ENCODE measurements around the gene PRRC2A. TPM values are rescaled to one million over a fixed set of nuclear protein-coding genes. Genes with fewer than 3 reads are reported as not detected.
"Not testable (repeated sequence)": the region's sequence is repeated elsewhere in the genome, so short reads cannot be mapped to it uniquely, and the experiment has no call there.

The PRRC2A gene
- total and polyA plus RNA-seq, 2 donors = 53.7 to 115 TPM

DNA sequence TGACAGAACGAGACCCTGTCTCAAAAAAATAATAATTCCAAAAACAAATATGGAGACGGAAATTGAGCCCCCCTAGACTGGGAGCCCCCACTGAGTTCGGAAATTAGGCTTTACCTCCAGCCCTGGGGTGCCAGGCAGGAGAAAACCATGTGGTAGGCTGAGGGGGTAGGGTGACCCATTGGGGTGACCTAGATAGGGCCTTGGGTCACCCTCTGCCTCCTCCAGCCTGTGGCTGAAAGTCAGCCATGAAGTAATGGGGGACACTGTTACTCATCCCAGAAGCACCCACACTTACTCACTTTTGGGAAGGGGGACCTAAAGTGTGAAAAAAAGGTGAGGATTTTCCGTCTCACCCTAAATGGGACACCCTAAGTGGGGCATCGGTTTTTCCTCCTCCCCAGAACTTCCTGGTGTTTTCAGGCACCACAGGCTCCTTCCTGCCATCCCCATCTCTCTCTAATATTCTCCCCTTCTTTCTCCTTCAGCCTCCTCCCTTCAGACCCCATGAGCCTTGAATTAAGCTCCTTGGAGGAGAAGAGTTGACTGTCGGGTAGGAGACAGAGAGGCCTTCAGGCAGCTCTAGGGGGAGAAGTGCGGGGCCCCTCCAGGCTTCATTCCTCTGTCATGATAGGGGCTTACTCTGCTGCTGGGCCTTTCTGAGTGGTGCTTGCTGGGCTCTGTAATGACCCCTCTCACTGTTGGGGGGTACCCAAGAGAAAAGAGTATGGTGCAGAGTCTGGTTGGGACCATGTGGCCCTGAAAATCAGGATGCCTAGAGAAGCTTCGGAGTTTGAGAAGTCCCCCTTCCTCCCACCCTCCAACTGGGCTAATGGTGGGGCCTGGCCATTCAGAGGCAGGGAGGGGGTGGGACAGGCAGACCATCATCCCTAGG lies 40.7 kb upstream of the PRRC2A start:
- H3K27ac ChIP-seq (ENCODE audit: low read depth) = no peak overlapping the region
- no peak overlapping the region for H3K4me3 ChIP-seq (ENCODE audit: low read depth, low read length)
- 88% methylated on average over 8 of the region's 8 CpGs for WGBS
- no peak for DNase-seq (ENCODE audit: extremely low spot score)
- H3K36me3 ChIP-seq (ENCODE audit: insufficient read depth) = no peaks in the 10 kb centered on the region
- no peaks in the 10 kb centered on the region for H3K4me1 ChIP-seq (ENCODE audit: insufficient read depth)

DNA sequence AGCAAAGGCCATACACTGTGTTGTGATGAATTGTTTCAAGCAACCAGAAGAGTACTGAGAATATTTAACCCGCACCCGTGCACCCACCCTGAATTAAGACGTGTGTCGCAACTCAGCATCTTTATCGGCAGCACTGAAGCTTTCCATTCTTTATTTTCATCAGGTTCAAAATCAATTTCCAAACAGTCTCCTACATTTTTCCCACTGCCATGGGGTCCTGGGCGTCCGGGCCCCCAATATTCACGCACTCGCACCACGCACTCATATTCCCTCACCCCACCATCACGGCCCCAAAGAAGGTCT lies 40.1 kb upstream of the PRRC2A start:
- no peaks in the 10 kb centered on the region for H3K4me1 ChIP-seq (ENCODE audit: insufficient read depth)
- peak overlapping the region; percentile 72 for H3K4me3 ChIP-seq (ENCODE audit: low read depth, low read length)
- H3K36me3 ChIP-seq (ENCODE audit: insufficient read depth) = no peaks in the 10 kb centered on the region
- WGBS = 37% methylated on average over 11 of the region's 11 CpGs
- no peak overlapping the region for H3K27ac ChIP-seq (ENCODE audit: low read depth)
- DNase-seq (ENCODE audit: extremely low spot score) = no peak

DNA sequence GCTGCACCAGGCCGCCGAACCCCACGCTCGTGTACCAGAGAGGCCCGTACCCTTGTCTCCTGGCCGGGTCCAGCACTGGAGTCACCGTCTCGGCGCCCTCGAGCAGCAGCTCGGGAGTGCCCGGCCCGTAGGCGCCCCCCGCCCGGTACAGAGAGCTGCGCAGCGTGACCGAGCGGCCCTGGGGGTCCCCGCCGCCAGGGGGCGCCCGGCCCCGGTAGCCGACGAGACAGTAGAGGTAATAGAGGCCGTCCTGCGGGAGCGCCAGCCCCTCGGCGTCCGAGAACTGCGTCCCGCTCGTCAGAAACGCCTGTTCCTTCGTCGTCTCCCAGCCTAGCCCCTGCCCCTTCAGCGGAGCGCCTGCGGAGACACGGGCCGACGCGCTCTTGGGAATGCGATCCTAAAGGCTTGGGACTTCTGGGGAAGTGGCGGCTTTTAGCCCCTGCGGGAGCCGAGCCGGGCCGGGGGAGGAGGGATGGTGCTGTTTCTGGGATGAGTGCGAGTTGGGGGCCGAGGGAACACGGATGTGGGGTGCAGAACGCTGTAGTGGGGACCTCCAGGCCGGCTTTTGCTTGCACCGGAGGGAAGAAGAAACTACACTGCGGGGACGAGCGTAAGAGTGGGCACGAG lies 39.6 kb upstream of the PRRC2A start:
- H3K27ac ChIP-seq (ENCODE audit: low read depth) = peak overlapping the region; percentile 77
- under 1% methylated on average over 62 of the region's 62 CpGs for WGBS
- peak overlapping the region; percentile 72 for H3K4me3 ChIP-seq (ENCODE audit: low read depth, low read length)
- H3K4me1 ChIP-seq (ENCODE audit: insufficient read depth) = no peaks in the 10 kb centered on the region
- no peak for DNase-seq (ENCODE audit: extremely low spot score)
- no peaks in the 10 kb centered on the region for H3K36me3 ChIP-seq (ENCODE audit: insufficient read depth)

DNA sequence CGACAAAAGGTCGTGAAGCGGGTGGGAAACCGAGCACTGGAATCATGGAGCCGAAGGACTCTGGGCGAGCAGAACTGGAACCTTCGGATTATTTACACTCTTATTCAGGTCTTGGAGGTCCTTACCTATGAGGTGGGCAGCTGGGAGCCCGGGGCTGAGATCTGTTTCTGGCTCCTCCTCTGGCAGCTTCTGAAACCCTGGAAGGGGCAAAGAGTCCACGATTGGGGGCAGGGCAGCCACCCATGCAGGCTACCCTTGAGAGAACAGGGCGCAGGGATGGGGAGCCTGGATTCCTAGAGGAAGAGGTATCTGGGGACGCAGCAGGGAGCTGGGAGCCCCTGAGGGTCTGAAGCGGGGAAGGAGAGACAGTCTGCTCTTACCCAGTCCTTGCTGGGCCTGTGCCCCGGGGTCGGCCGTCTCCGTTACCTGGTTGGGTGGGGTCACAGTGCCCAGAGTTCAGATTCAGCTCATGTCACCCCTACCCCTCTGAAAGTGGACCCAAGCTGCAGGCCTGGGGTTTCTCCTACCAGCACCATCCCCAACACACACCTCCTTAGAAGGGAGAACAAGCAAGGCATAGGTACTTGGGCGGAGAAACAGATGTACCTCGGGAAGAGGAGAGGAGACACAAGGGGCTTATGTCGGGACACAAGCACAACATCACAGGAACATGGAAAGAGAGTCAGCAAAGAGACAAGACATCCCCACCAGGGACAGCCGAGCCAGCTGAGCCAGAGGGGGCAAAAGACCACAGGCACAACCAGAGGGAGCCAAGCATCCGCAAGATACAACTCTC lies 38.9 kb upstream of the PRRC2A start:
- Histone ChIP-seq H3K4me3 (ENCODE audit: low read depth, low read length) (peak overlapping the region; percentile 72), H3K36me3 (ENCODE audit: insufficient read depth) (no peaks in the 10 kb centered on the region), H3K27ac (ENCODE audit: low read depth) (peak overlapping the region; percentile 77), H3K4me1 (ENCODE audit: insufficient read depth) (no peaks in the 10 kb centered on the region)
- 23% methylated on average over 21 of the region's 21 CpGs for WGBS
- DNase-seq (ENCODE audit: extremely low spot score) = no peak

DNA sequence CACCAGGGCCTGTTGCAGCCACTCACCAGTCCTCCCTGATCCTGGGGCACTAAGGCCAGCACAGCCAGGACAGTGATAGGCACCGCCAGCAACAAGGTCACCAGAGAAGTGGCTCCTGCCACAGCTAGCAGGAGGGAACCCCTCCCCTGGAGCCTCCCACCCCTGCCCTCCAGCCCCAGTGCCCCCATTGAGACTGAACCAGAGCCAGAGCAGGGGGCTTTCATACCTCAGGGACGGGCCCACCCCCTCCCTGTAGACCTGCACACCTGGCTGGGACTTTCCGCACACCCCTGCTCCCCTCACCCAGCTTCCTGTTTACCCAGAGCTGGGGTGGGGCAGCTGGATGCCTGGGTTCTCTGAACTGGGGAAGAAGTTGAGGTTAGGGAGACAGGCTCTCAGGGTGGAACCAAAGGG lies 38.3 kb upstream of the PRRC2A start, which contains the start of gene LTB:
LTB (minus strand) TSS at position 195 of the 414 bp plus-strand sequence; CDS start at position 188, 7 bp downstream.
- WGBS = 76% methylated on average over 3 of the region's 3 CpGs

DNA sequence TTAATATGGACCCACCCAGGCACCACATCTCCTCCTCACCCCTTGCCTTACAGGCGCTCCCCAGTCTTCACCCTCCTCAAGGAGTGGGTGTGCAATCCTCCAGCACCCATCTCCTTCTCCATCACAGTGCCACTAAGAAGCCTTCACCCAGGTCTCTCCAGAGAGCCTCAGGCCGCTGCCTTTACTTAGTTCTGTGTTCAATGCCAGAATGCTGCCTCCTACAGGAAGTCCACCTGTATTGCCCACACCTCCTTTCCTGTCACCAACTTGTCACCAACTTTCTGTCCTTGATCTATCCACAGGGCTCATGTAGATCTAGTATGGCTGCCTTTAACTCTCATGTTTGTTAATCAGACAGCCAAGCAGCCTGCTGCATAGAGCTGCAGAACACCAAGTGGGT lies 35.0 kb upstream of the PRRC2A start:
- WGBS = 68% methylated on average over 2 of the region's 2 CpGs
- DNase-seq (ENCODE audit: extremely low spot score) = no peak
- Histone ChIP-seq H3K4me1 (ENCODE audit: insufficient read depth) (no peaks in the 10 kb centered on the region), H3K4me3 (ENCODE audit: low read depth, low read length) (no peak overlapping the region), H3K27ac (ENCODE audit: low read depth) (no peak overlapping the region), H3K36me3 (ENCODE audit: insufficient read depth) (no peaks in the 10 kb centered on the region)

More for the DNA sequence above, 38.3 kb upstream of the PRRC2A start, which contains the start of gene LTB:
- DNase-seq (ENCODE audit: extremely low spot score) = no peak
- no peaks in the 10 kb centered on the region for H3K36me3 ChIP-seq (ENCODE audit: insufficient read depth)
- peak within 1 kb of the TSS; percentile 72 for H3K4me3 ChIP-seq (ENCODE audit: low read depth, low read length)
- H3K27ac ChIP-seq (ENCODE audit: low read depth) = peak within 1 kb of the TSS; percentile 77
- no peaks in the 10 kb centered on the region for H3K4me1 ChIP-seq (ENCODE audit: insufficient read depth)

DNA sequence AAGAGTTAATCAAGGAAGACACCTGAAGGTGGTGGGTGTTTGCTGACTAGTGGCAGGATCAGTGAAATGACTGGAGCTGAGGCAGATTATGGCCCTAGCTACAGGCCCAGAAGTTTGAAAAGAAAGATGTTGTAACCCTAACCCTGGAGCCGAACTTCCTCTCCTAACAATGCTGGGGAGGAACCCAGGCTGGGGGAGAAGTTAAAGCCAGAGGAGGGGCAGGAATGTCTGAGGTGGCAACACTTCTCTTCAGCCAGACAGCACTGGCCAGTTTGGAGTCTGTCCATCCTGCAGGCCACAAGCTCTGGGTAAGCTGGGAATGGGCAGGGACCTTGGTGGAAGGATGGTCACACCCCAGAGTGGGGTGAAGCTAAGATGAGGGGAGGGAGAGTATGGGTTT lies 34.5 kb upstream of the PRRC2A start, which contains the start of gene LST1:
LST1 (plus strand) TSS at position 270 of the 400 bp plus-strand sequence. CDS start 1,023 bp downstream, outside the sequence.
- H3K4me3 ChIP-seq (ENCODE audit: low read depth, low read length) = no peak within 1 kb of the TSS
- WGBS = 60% methylated on average over 1 of the region's 1 CpG
- DNase-seq (ENCODE audit: extremely low spot score) = no peak

DNA sequence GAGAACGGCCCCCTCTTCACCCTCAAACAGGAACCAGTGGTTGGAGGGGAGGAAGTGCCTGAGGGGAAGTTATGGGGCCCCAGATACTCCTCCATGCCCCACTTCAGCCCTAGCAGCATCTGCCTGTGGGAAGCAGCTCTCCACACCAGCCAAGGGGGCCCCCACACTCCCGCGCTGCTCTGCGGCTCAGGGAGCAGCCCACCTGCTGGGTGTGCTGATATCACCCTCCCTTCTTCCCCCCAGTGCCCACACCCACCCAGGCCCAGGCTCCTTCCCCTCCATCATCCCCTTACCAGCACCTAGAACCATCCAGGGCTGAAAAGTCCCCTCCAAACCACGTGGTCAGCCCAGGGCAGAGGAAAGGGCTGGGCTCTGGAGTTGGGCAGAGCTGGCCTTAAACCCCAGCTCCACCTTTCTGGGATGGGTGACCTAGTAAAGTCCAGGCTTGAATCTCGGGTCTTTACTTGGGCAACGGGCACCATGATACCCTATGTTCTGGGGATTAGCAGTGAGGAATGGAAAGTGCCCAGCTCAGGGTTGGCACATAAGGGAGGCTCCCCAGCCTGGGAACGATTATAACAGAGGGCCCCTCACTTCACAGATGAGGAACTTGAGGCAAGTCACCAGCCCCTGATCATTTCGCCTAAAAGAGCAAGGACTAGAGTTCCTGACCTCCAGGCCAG lies 33.8 kb upstream of the PRRC2A start:
- H3K36me3 ChIP-seq (ENCODE audit: insufficient read depth) = no peaks in the 10 kb centered on the region
- 59% methylated on average over 9 of the region's 9 CpGs for WGBS
- no peak overlapping the region for H3K27ac ChIP-seq (ENCODE audit: low read depth)
- no peak for DNase-seq (ENCODE audit: extremely low spot score)
- H3K4me3 ChIP-seq (ENCODE audit: low read depth, low read length) = no peak overlapping the region
- H3K4me1 ChIP-seq (ENCODE audit: insufficient read depth) = no peaks in the 10 kb centered on the region

More for the DNA sequence above, 34.5 kb upstream of the PRRC2A start, which contains the start of gene LST1:
- H3K4me1 ChIP-seq (ENCODE audit: insufficient read depth) = no peaks in the 10 kb centered on the region
- H3K27ac ChIP-seq (ENCODE audit: low read depth) = no peak within 1 kb of the TSS
- no peaks in the 10 kb centered on the region for H3K36me3 ChIP-seq (ENCODE audit: insufficient read depth)

DNA sequence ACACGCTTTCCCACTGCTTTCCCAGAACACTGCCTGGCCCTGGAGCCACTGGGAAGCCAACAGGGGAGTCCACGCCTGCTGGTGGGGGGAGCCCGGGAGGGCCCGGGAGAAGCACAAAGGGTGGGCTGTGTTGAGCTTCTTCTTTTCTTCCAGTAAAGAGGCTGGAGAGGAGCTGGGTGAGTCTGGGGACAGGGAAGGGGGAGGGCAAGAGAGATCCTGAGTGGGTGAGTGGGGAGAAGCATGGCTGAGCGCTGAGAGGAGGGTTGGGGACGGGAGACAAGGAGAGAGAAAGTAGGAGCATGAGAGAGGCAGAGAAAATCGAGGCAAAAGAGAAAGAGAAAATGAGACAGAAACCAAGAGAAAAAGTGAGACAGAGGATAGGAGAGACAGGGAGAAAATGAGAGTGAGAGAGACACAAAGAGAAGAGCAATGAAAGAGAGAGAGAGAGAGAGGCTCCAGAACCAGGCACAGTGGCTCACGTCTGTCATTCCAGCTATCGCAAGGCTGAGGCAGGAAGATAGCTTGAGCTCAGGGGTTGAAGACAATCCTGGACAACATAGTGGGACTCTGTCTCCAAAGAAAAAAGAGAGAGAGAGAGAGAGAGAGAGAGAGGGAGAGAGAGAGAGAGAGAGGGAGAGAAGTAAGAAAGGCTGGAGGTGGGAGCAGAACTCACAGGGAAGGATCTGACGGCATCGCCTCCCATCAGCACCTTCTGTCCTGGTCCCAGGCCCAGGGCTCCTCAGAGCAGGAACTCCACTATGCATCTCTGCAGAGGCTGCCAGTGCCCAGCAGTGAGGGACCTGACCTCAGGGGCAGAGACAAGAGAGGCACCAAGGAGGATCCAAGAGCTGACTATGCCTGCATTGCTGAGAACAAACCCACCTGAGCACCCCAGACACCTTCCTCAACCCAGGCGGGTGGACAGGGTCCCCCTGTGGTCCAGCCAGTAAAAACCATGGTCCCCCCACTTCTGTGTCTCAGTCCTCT lies 32.4 kb upstream of the PRRC2A start:
- Histone ChIP-seq H3K4me1 (ENCODE audit: insufficient read depth) (no peaks in the 10 kb centered on the region), H3K4me3 (ENCODE audit: low read depth, low read length) (no peak overlapping the region), H3K27ac (ENCODE audit: low read depth) (no peak overlapping the region), H3K36me3 (ENCODE audit: insufficient read depth) (no peaks in the 10 kb centered on the region)
- DNase-seq (ENCODE audit: extremely low spot score) = no peak
- WGBS = 57% methylated on average over 12 of the region's 12 CpGs

DNA sequence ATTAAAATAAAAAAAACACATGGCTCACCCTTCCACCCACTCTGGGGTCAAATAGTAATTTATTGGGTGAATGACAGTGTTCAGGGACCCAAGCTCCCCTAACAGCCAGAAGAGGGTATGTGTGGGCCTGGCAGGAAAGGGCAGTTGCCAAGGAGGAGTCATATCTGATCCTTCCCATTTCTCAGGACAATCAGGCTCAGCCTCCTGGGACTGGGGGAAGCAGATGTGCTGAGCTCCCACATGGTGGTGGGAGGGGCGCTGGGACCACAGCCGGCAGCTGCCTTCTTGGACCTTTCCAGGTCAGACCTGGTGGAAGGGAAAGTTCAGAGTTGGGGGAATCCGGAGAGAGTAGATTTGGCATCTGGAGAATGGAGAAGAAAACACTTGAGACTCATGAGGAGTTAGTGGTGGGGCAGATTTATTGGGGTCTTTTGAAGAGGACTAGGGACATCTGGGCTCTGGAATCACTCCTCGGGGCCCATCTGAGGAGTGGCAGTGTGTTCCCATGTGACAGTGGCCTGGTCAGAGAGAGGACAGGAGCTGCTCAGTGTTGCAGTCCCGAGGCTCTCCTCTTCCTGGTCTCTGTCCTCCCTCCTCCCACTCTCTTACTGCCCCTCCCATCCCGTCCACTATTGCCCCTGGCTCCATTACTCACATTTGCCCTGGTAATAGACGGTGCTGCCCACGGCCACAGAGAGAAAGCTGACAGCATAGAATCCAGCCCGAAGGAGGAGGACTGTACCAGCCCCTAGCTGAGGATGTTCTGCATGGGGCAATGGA lies 31.5 kb upstream of the PRRC2A start:
- no peaks in the 10 kb centered on the region for H3K4me1 ChIP-seq (ENCODE audit: insufficient read depth)
- WGBS = 44% methylated on average over 9 of the region's 9 CpGs
- DNase-seq (ENCODE audit: extremely low spot score) = no peak
- no peaks in the 10 kb centered on the region for H3K36me3 ChIP-seq (ENCODE audit: insufficient read depth)
- H3K4me3 ChIP-seq (ENCODE audit: low read depth, low read length) = no peak overlapping the region
- H3K27ac ChIP-seq (ENCODE audit: low read depth) = no peak overlapping the region

DNA sequence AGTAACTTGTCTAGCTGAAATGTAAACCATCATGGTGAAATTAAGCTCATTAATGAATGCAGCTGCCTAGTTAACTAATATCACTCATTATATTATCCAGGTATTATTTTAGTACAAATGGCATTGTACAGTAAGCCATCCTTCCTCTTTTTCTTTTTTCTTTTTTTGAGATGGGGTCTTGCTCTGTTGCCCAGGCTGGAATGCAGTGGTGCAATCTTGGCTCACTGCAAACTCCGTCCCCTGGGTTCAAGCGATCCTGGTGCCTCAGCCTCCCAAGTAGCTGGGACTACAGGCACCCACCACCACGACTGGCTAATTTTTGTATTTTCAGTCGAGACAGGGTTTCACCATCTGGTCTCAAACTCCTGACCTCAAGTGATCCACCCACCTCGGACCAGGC lies 29.8 kb upstream of the PRRC2A start:
- WGBS = 74% methylated on average over 5 of the region's 5 CpGs
- H3K27ac ChIP-seq (ENCODE audit: low read depth); DNase-seq (ENCODE audit: extremely low spot score); H3K36me3 ChIP-seq (ENCODE audit: insufficient read depth); H3K4me3 ChIP-seq (ENCODE audit: low read depth, low read length); H3K4me1 ChIP-seq (ENCODE audit: insufficient read depth): not testable (repeated sequence)

DNA sequence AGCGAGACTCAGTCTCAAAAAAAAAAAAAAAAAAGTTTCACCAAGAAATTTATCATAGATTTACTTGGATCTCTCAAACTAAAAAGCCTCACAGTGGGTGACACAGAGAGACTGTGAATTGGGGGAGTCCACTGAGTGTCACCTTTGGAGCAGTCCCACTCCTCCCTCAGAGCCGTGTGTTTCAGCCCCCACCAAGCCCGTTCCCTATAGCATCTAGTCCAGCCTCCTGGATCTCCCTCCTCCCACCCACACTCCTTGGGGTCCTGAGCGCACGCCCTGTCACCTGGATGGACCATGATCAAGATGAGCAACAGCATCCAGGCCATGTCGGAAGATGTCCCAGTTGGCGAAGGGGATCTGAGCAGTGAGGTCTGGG lies 28.1 kb upstream of the PRRC2A start:
- DNase-seq (ENCODE audit: extremely low spot score) = no peak
- Histone ChIP-seq H3K27ac (ENCODE audit: low read depth) (no peak overlapping the region), H3K4me3 (ENCODE audit: low read depth, low read length) (no peak overlapping the region), H3K4me1 (ENCODE audit: insufficient read depth) (no peaks in the 10 kb centered on the region), H3K36me3 (ENCODE audit: insufficient read depth) (no peaks in the 10 kb centered on the region)
- 88% methylated on average over 7 of the region's 7 CpGs for WGBS
